ENCODE results near the gene MFN2. TPM values are rescaled to one million over a fixed set of nuclear protein-coding genes. Genes with fewer than 3 reads are reported as not detected.

MFN2 gene
- total RNA-seq, 1 experiment from 2014 or later: 81.5 TPM

GRCh38 chr1:11960276-11960675, 20.0 kb upstream of the MFN2 start:
- no peak for DNase-seq (ENCODE audit: low read depth)

- no peak for DNase-seq (ENCODE audit: low read depth)
Measured at GRCh38 chr1:11960715-11961114, 19.5 kb upstream of the MFN2 start.

DNA sequence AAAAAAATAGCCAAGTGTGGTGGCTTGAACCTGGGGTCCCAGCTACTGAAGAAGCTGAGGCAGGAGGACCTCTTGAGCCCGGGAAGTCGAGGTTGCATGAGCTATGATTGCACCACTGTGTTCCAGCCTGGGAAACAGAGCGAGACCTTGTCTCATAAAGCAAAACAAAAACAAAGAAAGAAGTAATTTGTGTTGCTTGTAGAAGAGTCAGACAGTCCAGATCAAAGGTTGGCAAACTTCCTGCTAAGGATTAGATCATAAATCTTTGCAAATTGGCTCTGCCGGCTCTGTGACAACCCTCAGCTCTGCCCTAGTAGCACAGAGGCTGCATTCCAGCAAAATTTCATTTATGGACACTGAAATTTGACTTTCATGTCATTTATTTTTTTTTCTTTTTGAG, 19.0 kb upstream of the MFN2 start:
- DNase-seq (ENCODE audit: low read depth): peak; percentile 74

DNA sequence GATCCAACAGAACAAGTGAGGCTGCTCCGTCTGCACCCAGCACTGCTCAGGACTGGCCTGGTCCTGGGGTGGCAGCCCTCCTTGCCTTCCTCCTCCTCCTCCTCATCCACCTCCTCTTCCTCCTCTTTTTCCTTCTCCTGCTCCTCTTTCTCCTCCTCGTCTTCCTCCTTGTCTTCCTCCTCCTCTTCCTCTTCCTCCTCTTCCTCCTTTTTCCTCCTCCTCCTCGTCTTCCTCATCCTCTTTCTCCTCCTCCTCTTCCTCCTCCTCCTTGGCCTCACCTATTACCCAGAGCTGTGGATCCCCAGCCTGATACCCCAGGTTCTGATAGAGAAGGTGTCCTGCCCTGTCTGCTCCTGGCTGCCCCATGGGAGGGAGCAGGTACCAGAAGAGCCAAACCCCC, 16.6 kb upstream of the MFN2 start:
- DNase-seq (ENCODE audit: low read depth): no peak

DNA sequence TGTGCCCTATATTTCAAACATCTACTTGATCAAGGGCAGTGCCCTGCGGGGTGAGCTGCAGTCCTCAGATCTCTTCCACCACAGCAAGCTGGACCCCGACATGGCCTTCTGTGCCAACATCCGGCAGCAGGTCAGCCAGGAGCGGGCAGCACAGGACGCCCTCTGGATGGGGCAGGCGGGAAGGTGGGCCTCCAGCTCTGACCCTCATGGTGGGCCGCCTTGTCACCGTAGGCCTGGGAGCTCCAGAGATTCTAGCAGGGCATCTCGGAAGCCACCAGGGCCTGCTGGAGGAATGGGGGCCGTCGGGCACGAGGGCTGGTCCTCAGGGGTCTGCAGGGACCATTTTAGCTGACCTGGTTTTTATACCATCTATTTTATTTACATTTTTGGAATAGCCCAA, 15.6 kb upstream of the MFN2 start:
- DNase-seq (ENCODE audit: low read depth): no peak

GRCh38 chr1:11967028-11967547, 13.2 kb upstream of the MFN2 start:
- DNase-seq (ENCODE audit: low read depth): peak; percentile 62

DNA sequence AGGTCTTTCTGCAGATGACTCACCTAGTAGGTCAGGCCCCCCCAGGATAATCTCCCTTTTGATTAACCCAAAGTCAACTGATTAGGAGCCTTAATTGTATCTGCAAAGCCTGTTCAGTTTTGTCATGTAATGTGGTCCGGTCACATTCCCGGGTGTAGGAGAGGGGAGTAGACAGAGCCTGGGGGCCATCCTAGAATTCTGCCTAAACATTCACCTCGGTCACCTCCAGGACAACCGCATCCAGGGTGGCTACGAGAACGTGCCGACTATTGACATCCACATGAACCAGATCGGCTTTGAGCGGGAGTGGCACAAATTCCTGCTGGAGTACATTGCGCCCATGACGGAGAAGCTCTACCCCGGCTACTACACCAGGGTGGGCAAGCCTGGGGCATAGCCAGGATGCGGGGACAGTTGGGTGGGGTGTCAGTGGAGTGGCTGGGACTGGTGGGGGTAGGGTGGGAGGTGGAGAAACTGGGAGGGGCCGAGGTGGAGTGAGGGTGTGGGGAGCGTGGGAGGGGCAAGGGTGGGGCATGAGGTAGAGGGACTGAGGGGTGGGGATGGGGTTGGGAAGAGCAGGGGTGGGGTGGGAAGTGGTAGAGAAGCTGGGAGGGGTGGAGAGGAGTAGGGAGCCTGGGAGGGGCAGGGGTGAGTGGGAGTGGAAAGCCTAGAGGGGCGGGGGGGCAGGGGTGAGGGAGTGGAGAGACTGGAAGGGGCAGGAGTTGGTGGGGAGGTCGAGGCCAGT, 9.6 kb upstream of the MFN2 start:
- no peak for DNase-seq (ENCODE audit: low read depth)

DNA sequence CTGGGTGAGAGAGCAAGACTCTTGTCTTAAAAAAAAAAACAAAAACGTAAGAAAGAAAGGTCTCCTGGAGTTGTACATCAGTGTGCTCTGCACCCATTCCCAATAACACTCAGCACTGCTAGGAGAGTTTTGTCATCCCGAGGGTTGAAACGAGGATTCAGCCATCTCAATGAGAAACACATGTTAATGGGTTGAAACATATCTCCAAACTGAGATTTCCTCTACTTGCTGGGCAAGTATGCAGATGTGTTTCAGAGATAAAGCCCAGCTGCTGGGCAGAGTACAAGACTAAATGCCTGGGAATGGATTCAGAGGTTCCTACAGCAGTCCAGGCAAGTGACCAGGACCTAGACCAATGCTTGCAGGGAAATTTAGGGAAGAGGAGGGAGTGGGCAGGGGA, 2.6 kb upstream of the MFN2 start:
- no peak for DNase-seq (ENCODE audit: low read depth)

DNA sequence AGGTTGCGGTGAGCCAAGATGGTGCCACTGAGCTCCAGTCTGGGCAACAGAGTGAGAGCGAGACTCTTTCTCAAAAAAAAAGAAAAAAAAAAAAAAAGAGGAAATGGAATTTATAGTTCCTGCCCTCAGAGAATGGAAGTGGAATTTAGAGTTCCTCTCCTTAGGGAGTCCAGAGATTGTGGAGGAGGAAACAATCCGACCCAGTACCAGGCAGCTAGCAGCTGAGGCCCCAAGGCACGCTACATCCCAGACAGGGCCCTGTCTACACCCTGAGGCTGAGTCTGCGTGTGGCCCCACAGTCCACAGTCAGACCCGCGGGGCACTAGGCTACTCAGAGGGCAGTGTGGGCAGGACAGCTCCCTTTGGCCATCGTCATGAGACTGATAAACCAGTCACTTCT, 1.9 kb upstream of the MFN2 start:
- no peak for DNase-seq (ENCODE audit: low read depth)

GRCh38 chr1:11979028-11979850, 1.0 kb upstream of the MFN2 start:
- DNase-seq (ENCODE audit: low read depth): no peak

- DNase-seq (ENCODE audit: low read depth): no peak
Measured at GRCh38 chr1:11980676-11980972, 380 bp downstream of the MFN2 start.

GRCh38 chr1:11981378-11982009, 1.2 kb downstream of the MFN2 start:
- peak; percentile 38 for DNase-seq (ENCODE audit: low read depth)

DNA sequence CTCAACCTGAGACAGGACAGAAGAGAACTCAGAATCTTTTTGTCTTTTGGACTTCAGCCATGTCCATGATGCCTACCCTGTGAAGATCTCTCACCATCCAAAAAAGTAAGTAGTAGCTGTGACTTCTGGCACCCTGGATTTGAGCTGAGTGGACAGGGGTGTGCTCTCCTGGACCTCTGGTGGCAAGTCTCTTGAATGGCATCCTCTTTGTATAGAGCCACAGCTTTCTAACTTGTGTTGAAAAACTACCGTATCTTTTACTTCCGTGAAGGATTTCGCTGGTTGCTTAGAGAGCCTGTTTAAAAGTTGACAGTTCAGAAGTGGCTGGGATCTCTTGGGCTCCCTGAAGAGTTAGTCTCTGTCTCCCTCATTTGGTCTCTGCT, 1.8 kb downstream of the MFN2 start:
- DNase-seq (ENCODE audit: low read depth): no peak

- DNase-seq (ENCODE audit: low read depth): no peak
Measured at GRCh38 chr1:11984121-11984520, 3.9 kb downstream of the MFN2 start.

GRCh38 chr1:11984576-11984975, 4.3 kb downstream of the MFN2 start:
- no peak for DNase-seq (ENCODE audit: low read depth)

DNA sequence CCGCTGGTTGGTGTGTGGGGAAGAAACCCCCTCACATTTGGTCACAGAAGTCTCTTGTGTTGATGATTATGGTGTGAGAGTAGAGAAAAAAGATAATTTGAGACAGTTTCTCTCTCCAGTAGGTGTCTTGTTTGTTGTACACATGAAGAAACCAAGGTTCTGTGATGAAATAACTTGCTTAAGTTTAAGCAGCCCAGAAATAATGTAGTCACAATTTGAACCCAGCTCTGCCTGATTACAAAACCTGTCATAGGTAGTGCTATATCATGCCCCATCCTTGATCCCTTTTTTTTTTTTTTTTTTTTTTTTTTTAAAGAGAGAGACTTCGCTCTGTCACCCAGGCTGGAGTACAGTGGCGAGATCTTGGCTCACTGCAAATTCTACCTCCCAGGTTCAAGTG, 4.9 kb downstream of the MFN2 start:
- DNase-seq (ENCODE audit: low read depth): no peak

GRCh38 chr1:11985851-11986250, 5.6 kb downstream of the MFN2 start:
- no peak for DNase-seq (ENCODE audit: low read depth)

DNA sequence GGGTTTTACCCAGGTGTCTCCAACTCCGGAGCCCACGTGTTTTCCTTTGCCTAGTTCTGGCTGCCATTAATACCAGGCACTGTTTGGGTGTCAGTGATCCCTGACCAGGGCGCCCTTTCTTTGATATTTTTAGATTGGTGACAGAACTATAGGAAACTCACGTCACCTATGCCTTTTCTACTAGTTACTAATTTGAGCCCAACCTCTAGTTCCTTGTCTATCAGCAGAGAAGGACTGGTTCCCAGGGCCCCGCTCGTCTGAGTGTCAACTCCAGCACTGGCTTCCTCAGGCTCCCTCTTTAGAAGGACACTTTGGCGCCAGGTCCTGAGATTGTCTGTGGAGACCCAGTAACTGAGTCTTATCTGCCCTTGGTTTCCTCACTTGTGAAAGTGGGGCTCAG, 9.4 kb downstream of the MFN2 start:
- DNase-seq (ENCODE audit: low read depth): no peak

DNA sequence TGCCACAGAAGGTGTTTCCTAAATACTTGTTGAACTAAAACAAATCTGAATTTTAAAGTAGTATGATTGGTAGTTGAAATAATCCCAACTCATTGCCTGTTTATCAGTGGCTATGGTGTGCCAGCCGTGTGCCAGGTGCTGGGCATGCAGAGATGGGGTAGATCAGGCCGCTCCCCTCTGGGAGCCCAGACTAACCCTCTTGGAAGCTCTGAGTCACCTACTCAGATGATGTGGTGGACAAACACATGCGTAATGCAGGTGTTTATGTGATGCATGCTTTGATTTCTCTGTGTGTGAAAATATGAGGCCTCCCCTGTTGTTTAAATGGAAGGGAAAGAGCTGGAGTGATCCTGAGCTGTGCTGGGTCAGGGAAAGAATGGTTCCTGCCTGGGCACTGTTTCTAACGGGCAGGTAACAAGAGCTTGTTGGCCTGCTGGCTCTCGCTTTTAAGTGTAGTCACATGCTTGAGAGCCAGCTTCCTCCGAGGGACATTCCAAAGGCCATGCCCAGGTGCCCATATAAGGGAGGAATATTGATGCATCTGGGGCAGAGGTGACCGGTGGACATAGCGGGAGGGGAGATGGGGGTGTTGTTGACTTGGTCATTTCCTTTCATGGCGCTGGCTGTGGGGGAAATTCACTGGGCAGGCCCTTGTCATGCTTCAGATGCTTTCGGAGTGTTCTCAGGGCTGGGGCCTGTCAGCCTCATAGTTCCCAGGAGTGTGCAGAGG, 10.2 kb downstream of the MFN2 start:
- peak; percentile 56 for DNase-seq (ENCODE audit: low read depth)

- DNase-seq (ENCODE audit: low read depth): no peak
Measured at GRCh38 chr1:11991969-11992676, 11.9 kb downstream of the MFN2 start.

DNA sequence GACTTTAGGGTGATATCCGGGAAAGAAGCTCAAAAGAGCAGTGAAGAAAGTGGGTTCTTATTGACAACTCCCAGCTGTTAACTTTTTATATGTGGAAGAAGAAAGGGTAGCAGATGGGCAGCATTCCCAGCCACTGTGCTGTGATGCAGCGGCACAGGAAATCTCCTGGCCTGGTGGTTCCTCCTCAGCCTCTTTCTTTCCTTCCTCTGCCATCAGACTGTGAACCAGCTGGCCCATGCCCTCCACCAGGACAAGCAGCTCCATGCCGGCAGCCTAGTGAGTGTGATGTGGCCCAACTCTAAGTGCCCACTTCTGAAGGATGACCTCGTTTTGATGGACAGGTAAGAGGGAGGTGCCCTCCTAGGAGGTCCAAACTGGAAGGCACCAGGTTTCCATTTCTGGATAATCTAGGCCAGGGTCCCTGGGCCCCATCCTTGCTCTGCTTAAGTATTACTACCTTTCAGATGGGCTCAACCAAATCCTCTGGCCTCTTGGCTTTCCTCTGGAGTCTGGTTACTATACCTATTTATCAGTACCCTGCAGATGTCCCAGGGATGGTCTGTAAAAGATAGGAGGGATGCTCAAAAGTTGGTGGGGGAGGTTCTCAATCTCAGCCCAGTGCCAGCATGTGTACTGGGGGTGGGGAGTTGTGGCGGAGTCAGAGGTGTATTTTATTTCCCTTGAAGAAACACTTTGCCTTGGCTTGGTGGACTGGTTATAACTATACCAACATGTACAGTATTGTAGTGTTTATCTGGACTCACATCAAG, 17.0 kb downstream of the MFN2 start:
- no peak for DNase-seq (ENCODE audit: low read depth)

Data from M059J (cell line).